Stimulated activated CD4-positive, alpha-beta T cell treated with anti-CD3 and anti-CD28 coated beads, TNF-alpha, amount 100 ng/mL, for 48 hours (primary cell): ENCODE results near the gene ACTN3.
"Not testable (repeated sequence)": the region's sequence is repeated elsewhere in the genome, so short reads cannot be mapped to it uniquely, and the experiment has no call there.

Experiments
- DNase-seq, 3 donors: peaks; one replicate each; pipeline ENCODE4 v3.0.0-alpha.2; 2020; ENCODE audit warnings: low read depth in 3 of 3

Gene ACTN3

DNA sequence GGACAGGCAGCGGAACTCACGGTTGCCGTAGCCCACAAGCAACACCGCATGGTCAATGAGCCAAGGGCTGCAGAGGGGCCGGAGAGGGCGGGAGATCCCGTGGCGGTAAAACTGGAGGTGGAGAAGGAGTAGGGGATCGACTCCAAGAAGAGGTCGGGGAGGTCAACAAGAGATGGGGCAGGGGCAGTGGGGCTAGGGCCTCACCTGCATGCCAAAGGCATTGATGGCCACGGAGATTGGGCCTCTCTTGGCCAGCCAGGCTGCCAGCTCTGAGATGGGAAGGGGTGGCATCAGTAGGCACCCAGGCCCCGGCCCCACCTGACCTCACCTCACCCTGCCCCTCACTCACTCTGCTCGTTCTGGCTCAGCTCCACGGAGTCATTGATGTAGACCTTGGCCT, 17.8 kb downstream of the ACTN3 start:
- DNase-seq = no peak

GRCh38 chr11:66564984-66565383, 18.3 kb downstream of the ACTN3 start:
- DNase-seq = no peak

DNA sequence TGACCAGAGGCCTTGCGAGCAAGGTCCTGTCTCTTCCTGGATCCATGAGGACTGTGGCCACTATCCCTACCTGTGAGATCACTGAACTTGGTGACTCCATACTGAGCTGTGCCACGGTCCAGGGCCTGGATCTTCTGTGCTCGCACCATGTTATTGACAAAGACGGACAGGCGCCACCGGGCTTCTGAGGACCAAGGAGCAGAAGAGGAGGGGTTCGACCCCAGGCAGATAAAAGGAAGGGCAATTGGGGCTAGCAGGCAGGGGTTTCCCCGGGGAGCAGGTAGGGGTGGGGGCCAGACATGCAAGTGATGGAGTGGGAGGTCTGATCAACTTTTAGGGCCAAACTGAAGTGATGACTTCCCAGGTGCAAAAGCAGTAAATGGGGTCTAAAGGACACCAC, 19.5 kb downstream of the ACTN3 start:
- DNase-seq = no peak

- no peak for DNase-seq
Measured at GRCh38 chr11:66567787-66568123, 21.1 kb downstream of the ACTN3 start.

GRCh38 chr11:66568124-66568916, 21.6 kb downstream of the ACTN3 start, which contains the start of gene CTSF:
Gene CTSF, minus strand, starts transcription at chr11:66568606. Its CDS starts 120 bp downstream, at chr11:66568486.
- DNase-seq = peak; percentile 43 to 60 (median 45)

DNA sequence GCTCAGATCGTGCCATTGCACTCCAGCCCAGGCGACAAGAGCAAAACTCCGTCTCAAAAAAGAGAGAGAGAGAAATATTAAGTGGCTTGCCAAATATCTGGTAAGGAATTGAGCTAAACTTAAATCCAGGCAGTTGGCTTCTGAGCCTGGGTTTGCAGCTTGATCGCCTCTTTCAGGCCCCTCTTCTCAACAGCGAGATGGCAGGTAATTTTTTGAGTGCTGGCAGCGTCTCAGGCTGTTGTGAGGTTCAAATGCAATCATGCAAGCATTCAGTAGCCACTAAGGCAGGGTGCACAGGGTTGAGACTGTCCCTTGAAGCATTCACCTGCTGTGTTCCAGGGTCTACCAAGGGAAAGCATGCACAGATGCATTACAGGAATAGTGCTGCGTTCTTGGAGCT, 22.4 kb downstream of the ACTN3 start:
- no peak for DNase-seq

GRCh38 chr11:66570079-66570849, 23.6 kb downstream of the ACTN3 start:
- DNase-seq = no peak

DNA sequence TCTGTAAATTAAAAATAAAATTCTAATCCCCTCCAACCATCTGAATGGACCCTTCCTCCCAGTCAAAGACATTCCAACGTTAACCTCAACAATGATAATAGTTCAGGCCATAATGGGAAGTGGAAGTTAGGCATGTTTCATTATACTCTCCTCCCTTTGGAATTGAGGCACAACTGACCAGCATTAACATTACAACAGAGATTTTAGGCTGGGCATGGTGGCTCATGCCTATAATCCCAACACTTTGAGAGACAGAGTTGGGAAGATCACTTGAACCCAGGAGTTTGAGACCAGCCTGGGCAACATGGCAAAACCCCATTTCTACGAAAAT, 24.1 kb downstream of the ACTN3 start:
- no peak for DNase-seq

GRCh38 chr11:66579017-66579606, 32.4 kb downstream of the ACTN3 start:
- peak; percentile 66 to 80 (median 76) for DNase-seq

- DNase-seq = no peak
Measured at GRCh38 chr11:66580803-66581202, 34.1 kb downstream of the ACTN3 start.

- no peak for DNase-seq
Measured at GRCh38 chr11:66581261-66581660, 34.6 kb downstream of the ACTN3 start.

GRCh38 chr11:66582565-66583147, 36.0 kb downstream of the ACTN3 start:
- DNase-seq = not testable (repeated sequence)

DNA sequence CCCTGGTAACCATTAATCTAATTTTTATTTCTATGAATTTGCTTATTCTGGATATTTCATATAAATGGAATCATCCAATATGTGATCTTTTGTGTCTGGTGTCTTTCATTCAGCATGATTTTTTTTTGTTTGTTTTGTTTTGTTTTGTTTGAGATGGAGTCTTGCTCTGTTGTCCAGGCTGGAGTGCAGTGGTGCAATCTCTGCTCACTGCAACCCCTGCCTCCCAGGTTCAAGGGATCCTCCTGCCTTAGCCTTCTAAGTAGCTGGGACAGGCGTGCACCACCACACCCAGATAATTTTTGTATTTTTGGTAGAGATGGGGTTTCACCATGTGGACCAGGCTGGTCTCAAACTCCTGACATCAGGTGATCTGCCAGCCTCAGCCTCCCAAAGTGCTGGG, 38.7 kb downstream of the ACTN3 start:
- not testable (repeated sequence) for DNase-seq

DNA sequence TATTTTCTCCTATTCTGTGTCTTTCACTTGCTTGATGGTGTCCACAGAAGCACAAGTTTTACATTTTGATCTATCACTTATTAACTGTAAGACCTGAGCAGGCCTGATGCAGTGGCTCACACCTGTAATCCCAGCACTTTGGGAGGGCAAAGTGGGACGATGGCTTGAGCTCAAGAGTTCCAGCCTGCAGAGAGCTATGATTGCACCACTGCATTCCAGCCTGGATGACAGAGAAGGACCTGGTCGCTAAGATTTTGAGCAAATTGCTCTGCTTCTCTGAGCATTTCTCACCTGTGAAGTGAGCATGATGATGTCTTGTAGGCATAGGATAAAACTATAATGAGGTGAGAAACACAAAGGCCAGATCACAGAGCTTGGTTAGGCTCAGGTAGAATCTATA, 39.4 kb downstream of the ACTN3 start:
- no peak for DNase-seq

- not testable (repeated sequence) for DNase-seq
Measured at GRCh38 chr11:66589315-66589714, 42.6 kb downstream of the ACTN3 start.

- no peak for DNase-seq
Measured at GRCh38 chr11:66589996-66590675, 43.4 kb downstream of the ACTN3 start.

DNA sequence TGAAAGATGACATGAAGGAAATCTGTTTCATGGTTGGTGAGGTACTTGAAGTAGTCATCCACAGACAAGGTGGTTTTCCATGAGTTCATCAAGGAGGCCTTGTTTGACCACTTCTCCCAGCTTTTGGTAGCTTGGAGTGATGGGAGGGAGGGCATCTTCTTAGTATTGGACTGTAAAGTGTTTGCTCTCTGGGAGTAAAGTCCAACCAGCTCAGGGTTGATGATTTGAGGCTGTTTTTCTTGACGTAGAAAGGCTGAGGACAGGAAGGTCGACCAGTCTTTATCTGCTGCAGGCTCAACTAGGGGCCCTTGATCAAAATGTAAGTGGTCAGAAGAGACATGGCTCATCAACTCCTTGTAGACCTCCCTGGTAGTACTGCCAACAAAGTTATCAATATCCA, 44.5 kb downstream of the ACTN3 start:
- no peak for DNase-seq

GRCh38 chr11:66592457-66593302, 46.0 kb downstream of the ACTN3 start, which contains the start of the genes CCDC87 and CCS:
Gene CCDC87, minus strand, starts transcription at chr11:66593063. Its CDS starts 48 bp downstream, at chr11:66593015.
Gene CCS, plus strand, starts transcription at chr11:66593185. Its CDS starts 77 bp downstream, at chr11:66593262.
- peak; percentile 97 for DNase-seq

DNA sequence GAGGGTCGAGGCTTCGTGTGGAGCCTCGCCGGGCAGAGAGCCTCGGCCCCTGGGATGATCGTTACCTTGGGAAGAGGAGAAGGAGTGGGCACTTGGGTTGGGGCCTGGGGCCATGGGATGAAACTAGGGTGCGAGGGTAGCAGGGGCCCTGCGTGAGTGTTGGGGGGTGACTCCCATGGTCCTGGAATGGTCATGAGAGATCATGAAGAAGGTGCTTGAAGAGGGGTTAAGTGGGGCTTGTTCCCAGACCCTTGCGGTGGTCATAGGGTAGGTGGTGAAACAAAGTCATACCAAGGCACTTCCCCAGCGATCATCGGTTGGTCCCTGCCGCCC, 46.6 kb downstream of the ACTN3 start:
- no peak for DNase-seq

DNA sequence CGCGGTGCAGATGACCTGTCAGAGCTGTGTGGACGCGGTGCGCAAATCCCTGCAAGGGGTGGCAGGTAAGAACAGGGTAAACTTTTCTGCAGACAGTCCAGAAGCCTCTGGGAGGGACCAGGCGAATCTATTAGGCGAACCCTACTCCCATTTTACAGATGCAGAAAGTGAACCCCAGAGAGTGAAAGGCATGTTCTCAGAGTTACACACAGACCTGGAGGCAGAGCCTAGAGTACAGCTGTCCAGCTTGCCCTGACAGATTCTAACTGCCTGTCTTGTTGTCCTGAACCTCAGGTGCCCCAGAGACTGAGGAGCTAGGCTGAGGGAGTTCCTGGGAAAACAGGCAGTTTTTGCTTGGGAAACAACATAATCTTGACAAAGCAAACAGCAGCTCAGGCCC, 46.9 kb downstream of the ACTN3 start:
- no peak for DNase-seq
